GM12878 (cell line): ENCODE measurements around the gene ARVCF. TPM values are rescaled to one million over a fixed set of nuclear protein-coding genes. Genes with fewer than 3 reads are reported as not detected.

Experiments
- ATAC-seq: fragments of 200-7000 bp; cut with Tn5 transposase; 3 replicates; pipeline ENCODE4 v1.9.1; 2020; ENCODE audit warnings: mild to moderate bottlenecking, moderate library complexity
- BruUV-seq: library from RNA; stranded (reverse); fragments of 400-500 nt; replicated peaks from 2 replicates; lab custom pipeline; 2021; lab: Mats Ljungman, UMichigan
- CTCF ChIA-PET: fragments of 300-600 bp; sonication (Branson Sonifier 250); formaldehyde crosslinking; extraction: SDS; loops from one replicate; lab custom pipeline; 2021; ENCODE audit warnings: inconsistent platforms; lab: Yijun Ruan, JAX
- POLR2A ChIA-PET: fragments of 350-600 bp; formaldehyde crosslinking; extraction: SDS; loops from one replicate; lab custom pipeline; 2021; ENCODE audit warnings: inconsistent platforms; lab: Charles Lee
- RAD21 ChIA-PET: fragments of 300-600 bp; sonication (Branson Sonifier 250); formaldehyde crosslinking; loops from one replicate; lab custom pipeline; 2023; ENCODE audit warnings: antibody characterized with exemption; ENCODE audit not compliant: unreplicated experiment; lab: Charles Lee
- SMC1A ChIA-PET: fragments of 300-600 bp; sonication (Branson Sonifier 250); formaldehyde crosslinking; loops from one replicate; lab custom pipeline; 2023; ENCODE audit not compliant: unreplicated experiment, uncharacterized antibody; lab: Charles Lee
- DNase-seq: peaks from one replicate; pipeline ENCODE4 v3.0.0-alpha.2; 2011; ENCODE audit warnings: low read depth, low spot score
- FAIRE-seq: peaks from 3 replicates; lab custom pipeline; 2011; peaks lifted over from hg19 to GRCh38; lab: Jason Lieb, UNC
- H2AFZ ChIP-seq: 2 replicates; pipeline ENCODE4 v1.6.0; 2011; ENCODE audit warnings: low read depth, low read length, control low read depth; ENCODE audit not compliant: control insufficient read depth
- H3K27ac ChIP-seq: 2 replicates; pipeline ENCODE4 v1.5.1; 2011; ENCODE audit warnings: control low read depth; ENCODE audit not compliant: control insufficient read depth, insufficient read depth
- H3K27me3 ChIP-seq, 2 experiments: replicated peaks in 1 of 2; 2 replicates each; pipeline versions ENCODE4 v1.6.0 to v1.6.1; 2011; ENCODE audit warnings: low read length in 1 of 2; ENCODE audit not compliant: control insufficient read depth in 2 of 2, insufficient read depth in 2 of 2
- H3K36me3 ChIP-seq, 2 experiments: 2 replicates each; pipeline ENCODE4 v1.5.1; 2011; ENCODE audit warnings: low read length in 1 of 2; ENCODE audit not compliant: control insufficient read depth in 2 of 2, insufficient read depth in 2 of 2
- H3K4me1 ChIP-seq: 2 replicates; pipeline ENCODE4 v1.6.1; 2011; ENCODE audit warnings: mild to moderate bottlenecking, low read length, moderate library complexity, mixed read lengths; ENCODE audit not compliant: control insufficient read depth, insufficient read depth
- H3K4me2 ChIP-seq: 2 replicates; pipeline ENCODE4 v1.6.0; 2011; ENCODE audit warnings: control low read depth; ENCODE audit not compliant: control insufficient read depth, insufficient read depth
- H3K4me3 ChIP-seq: fragments of 200-600 bp; sonication (generic); 2 replicates; pipeline ENCODE4 v1.5.1; 2016
- H3K79me2 ChIP-seq: 2 replicates; pipeline ENCODE4 v1.6.0; 2011; ENCODE audit warnings: low read length; ENCODE audit not compliant: control insufficient read depth, insufficient read depth
- H3K9ac ChIP-seq: 2 replicates; pipeline ENCODE4 v1.8.0; 2011; ENCODE audit warnings: low read length, control low read depth, mixed read lengths; ENCODE audit not compliant: control insufficient read depth, insufficient read depth
- H3K9me3 ChIP-seq: replicated peaks from 3 replicates; pipeline ENCODE4 v1.5.1; 2011; ENCODE audit warnings: mild to moderate bottlenecking, low read length; ENCODE audit not compliant: control insufficient read depth, insufficient read depth
- H4K20me1 ChIP-seq: 2 replicates; pipeline ENCODE4 v1.6.0; 2011; ENCODE audit not compliant: control insufficient read depth, insufficient read depth
- ATF2 ChIP-seq: IDR thresholded peaks from 2 replicates; pipeline ENCODE4 v1.6.1; 2012; ENCODE audit warnings: low read length, inconsistent platforms
- CEBPB ChIP-seq, 2 experiments: fragments of 150-350 bp in 1 of 2; IDR thresholded peaks; 2 replicates each; pipeline ENCODE4 v1.6.1; 2012 to 2014; ENCODE audit warnings: low read depth in 2 of 2, low read length in 2 of 2, borderline replicate concordance in 1 of 2, inconsistent platforms in 1 of 2
- CREM ChIP-seq: IDR thresholded peaks from 2 replicates; pipeline ENCODE4 v1.6.1; 2014; ENCODE audit warnings: antibody characterized with exemption, low read depth
- CTCF ChIP-seq, 3 experiments: IDR thresholded peaks in 2 of 3; conservative IDR thresholded peaks in 1 of 3; 2 replicates each; pipeline ENCODE4 v1.5.1; 2011; ENCODE audit warnings: low read depth in 3 of 3, low read length in 3 of 3, mild to moderate bottlenecking in 3 of 3, control low read depth in 2 of 3, moderate library complexity in 2 of 3, inconsistent platforms in 1 of 3, mixed read lengths in 1 of 3; ENCODE audit not compliant: control insufficient read depth in 2 of 3, insufficient read depth in 1 of 3; ENCODE audit errors: extremely low read depth in 1 of 3
- HCFC1 ChIP-seq: fragments of 150-350 bp; IDR thresholded peaks from 2 replicates; pipeline ENCODE4 v1.6.1; 2014; ENCODE audit warnings: low read length
- POLR2AphosphoS5 ChIP-seq: IDR thresholded peaks from 2 replicates; pipeline ENCODE4 v1.6.1; 2011; ENCODE audit warnings: mild to moderate bottlenecking, low read length, inconsistent platforms
- SPI1 ChIP-seq: IDR thresholded peaks from 2 replicates; pipeline ENCODE4 v1.6.1; 2011; ENCODE audit warnings: low read depth, mild to moderate bottlenecking, low read length, moderate library complexity, borderline replicate concordance; ENCODE audit not compliant: insufficient read depth
- STAT3 ChIP-seq: IDR thresholded peaks from 2 replicates; pipeline ENCODE4 v1.6.1; 2011; ENCODE audit warnings: low read depth, low read length, improper control_type of control experiment
- ZNF207 ChIP-seq: fragments of 450-650 bp; IDR thresholded peaks from 2 replicates; pipeline ENCODE4 v1.6.1; 2014; ENCODE audit warnings: antibody characterized with exemption, mild to moderate bottlenecking, borderline replicate concordance
- WGBS: methylation state at CpG from one replicate; pipeline ENCODE4 v1.1.6; 2016; ENCODE audit warnings: low lambda C conversion rate; ENCODE audit not compliant: insufficient replicate concordance, insufficient coverage; ENCODE audit errors: missing lambda C conversion rate; 5-methylcytosine and 5-hydroxymethylcytosine counted together
- in situ Hi-C: fragments of 300-500 bp; cut with MboI; formaldehyde crosslinking; loops from 9 replicates; pipeline ENCODE4 v1.14.3; 2018; ENCODE audit warnings: mixed read lengths
- intact Hi-C: fragments of 100-400 bp; cut with micrococcal nuclease; formaldehyde crosslinking; loops from one replicate; pipeline ENCODE4 v1.14.2; 2022; ENCODE audit not compliant: unreplicated experiment
- polyA plus RNA-seq, 11 experiments: library from polyadenylated mRNA; depleted of rRNA in 4 of 11; unstranded in 6 of 11; stranded (reverse) in 5 of 11; fragments of >200 nt; fragmentation: Nextera tagmentation in 4 of 11; fragmentation: Illumina TruSeq in 1 of 11; extraction: Ambion mirVana in 4 of 11; extraction: Trizol in 1 of 11; gene quantifications; 1 replicate in 1 of 11; 2 replicates in 10 of 11; pipeline versions ENCODE4 v1.2.1 to v1.2.3, GENCODE V29; 2011 to 2016; ENCODE audit warnings: inconsistent platforms in 2 of 11, missing spikeins in 2 of 11, low read depth in 1 of 11
- total RNA-seq, 4 experiments: library from RNA; depleted of rRNA in 3 of 4; stranded (reverse); fragments of >200 nt in 3 of 4; fragmentation: Illumina TruSeq in 1 of 4; extraction: Trizol in 1 of 4; gene quantifications; 2 replicates each; pipeline versions ENCODE4 v1.2.1 to v1.2.3, GENCODE V29; 2013 to 2021
- TF ChIP-seq, protein P1 (sequence below): fragments of 450-650 bp; IDR thresholded peaks from 2 replicates; pipeline ENCODE4 v1.6.1; 2018; ENCODE audit warnings: borderline replicate concordance, mild to moderate bottlenecking; ENCODE audit not compliant: partially characterized antibody
- TF ChIP-seq, protein P2 (sequence below): fragments of 450-650 bp; IDR thresholded peaks from 2 replicates; pipeline ENCODE4 v1.6.1; 2016; ENCODE audit warnings: mild to moderate bottlenecking
- TF ChIP-seq, protein P3 (sequence below): IDR thresholded peaks from 2 replicates; pipeline ENCODE4 v1.6.1; 2011; ENCODE audit warnings: low read depth, mild to moderate bottlenecking, low read length, moderate library complexity, borderline replicate concordance; ENCODE audit errors: extremely low read depth

Gene ARVCF
- total and polyA plus RNA-seq, 10 of the 15 experiments (the other 5 are each of a cell fraction or from before 2014, with no cell fraction given), result 0.13 to 1.9 (median 1.0) TPM; not detected in 2

GRCh38 chr22:19968450-19968891 is 48.2 kb downstream of the ARVCF start (continued):
- TF ChIP-seq, protein P1, sequence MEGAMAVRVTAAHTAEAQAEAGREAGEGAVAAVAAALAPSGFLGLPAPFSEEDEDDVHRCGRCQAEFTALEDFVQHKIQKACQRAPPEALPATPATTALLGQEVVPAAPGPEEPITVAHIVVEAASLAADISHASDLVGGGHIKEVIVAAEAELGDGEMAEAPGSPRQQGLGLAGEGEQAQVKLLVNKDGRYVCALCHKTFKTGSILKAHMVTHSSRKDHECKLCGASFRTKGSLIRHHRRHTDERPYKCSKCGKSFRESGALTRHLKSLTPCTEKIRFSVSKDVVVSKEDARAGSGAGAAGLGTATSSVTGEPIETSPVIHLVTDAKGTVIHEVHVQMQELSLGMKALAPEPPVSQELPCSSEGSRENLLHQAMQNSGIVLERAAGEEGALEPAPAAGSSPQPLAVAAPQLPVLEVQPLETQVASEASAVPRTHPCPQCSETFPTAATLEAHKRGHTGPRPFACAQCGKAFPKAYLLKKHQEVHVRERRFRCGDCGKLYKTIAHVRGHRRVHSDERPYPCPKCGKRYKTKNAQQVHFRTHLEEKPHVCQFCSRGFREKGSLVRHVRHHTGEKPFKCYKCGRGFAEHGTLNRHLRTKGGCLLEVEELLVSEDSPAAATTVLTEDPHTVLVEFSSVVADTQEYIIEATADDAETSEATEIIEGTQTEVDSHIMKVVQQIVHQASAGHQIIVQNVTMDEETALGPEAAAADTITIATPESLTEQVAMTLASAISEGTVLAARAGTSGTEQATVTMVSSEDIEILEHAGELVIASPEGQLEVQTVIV, result no peak

GRCh38 chr22:19967850-19968449 is 48.7 kb downstream of the ARVCF start:
- H3K4me3 ChIP-seq, result no peak overlapping the region
- BruUV-seq, result no TSS peak
- no peaks in the 10 kb centered on the region for H3K9me3 ChIP-seq
- no peak overlapping the region for H3K4me2 ChIP-seq
- no peaks in the 10 kb centered on the region for H3K4me1 ChIP-seq
- WGBS, result 81% methylated on average over 7 of the region's 7 CpGs
- CTCF ChIA-PET, result interaction anchor here (2.4 kb wide), 1 partner anchor 162 kb away, joined by 7 read pairs; no protein-coding TSS in a partner anchor
- FAIRE-seq, result no peak
- H2AFZ ChIP-seq, result no peak overlapping the region
- POLR2A ChIA-PET, result no interaction called here
- no peaks in the 10 kb centered on the region for H3K27me3 ChIP-seq
- H3K79me2 ChIP-seq, result no peaks in the 10 kb centered on the region
- in situ Hi-C loops, result no loop called here
- no peak for DNase-seq
- no peak for ATAC-seq
- peaks cover 0 to 2% of the 10 kb centered on the region in 2 experiments; a peak in 3 of 4 replicates for H3K36me3 ChIP-seq
- no peaks in the 10 kb centered on the region for H4K20me1 ChIP-seq
- intact Hi-C loops, result no loop called here
- SMC1A ChIA-PET, result no interaction called here
- H3K27ac ChIP-seq, result no peak overlapping the region
- H3K9ac ChIP-seq, result no peak overlapping the region
- RAD21 ChIA-PET, result no interaction called here
- TF ChIP-seq STAT3 (no peak), ATF2 (no peak), CREM (no peak), CEBPB (IDR thresholded peaks at IDR 0.05; ENCODE audit: borderline replicate concordance in 1 of 2, low read depth in 2 of 2, low read length in 2 of 2) (no peak), ZNF207 (no peak), HCFC1 (no peak), CTCF (IDR thresholded peaks at IDR 0.05 in 2 of 3, conservative IDR thresholded peaks at IDR 0.05 in 1 of 3; ENCODE audit: control insufficient read depth in 2 of 3, extremely low read depth in 1 of 3, insufficient read depth in 1 of 3, low read depth in 3 of 3, low read length in 3 of 3) (no peak), POLR2AphosphoS5 (no peak), SPI1 (no peak)
- TF ChIP-seq, protein P2, sequence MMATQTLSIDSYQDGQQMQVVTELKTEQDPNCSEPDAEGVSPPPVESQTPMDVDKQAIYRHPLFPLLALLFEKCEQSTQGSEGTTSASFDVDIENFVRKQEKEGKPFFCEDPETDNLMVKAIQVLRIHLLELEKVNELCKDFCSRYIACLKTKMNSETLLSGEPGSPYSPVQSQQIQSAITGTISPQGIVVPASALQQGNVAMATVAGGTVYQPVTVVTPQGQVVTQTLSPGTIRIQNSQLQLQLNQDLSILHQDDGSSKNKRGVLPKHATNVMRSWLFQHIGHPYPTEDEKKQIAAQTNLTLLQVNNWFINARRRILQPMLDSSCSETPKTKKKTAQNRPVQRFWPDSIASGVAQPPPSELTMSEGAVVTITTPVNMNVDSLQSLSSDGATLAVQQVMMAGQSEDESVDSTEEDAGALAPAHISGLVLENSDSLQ, result no peak
- TF ChIP-seq, protein P3, sequence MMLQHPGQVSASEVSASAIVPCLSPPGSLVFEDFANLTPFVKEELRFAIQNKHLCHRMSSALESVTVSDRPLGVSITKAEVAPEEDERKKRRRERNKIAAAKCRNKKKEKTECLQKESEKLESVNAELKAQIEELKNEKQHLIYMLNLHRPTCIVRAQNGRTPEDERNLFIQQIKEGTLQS, result no peak
